Measurements from ENCODE around the gene NEUROD6.

Gene NEUROD6

DNA sequence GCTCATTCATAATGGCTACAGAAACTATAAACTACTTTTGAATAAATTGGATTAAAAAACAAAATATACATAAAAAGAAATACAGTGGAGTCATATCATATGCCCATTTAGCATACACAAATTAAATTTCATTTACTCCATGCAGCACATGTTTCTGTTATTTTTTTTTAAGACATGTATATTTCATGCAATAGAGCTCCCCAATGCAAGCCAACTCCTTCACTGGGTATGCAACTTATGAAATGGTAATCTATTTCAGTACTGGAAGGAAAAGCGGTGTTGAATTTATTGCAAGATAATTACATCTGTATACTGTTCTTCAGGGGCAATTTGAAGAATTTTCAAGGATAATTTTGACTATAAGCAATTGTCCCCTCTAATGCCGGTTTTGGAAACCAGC, 49.9 kb downstream of the NEUROD6 start:
- Histone ChIP-seq H3K36me3 (ENCODE audit: control insufficient read depth in 4 of 4, insufficient read depth in 4 of 4, low read length in 3 of 4) (no peaks in the 10 kb centered on the region), H3K27me3 (replicated peaks in 2 of 5; ENCODE audit: control insufficient read depth in 4 of 5, insufficient read depth in 5 of 5, low read length in 4 of 5) (peaks cover 0 to 5% (median 0%) of the 10 kb centered on the region in 5 experiments), H3K9me3 (ENCODE audit: control extremely low read depth in 1 of 5, control insufficient read depth in 4 of 5, insufficient read depth in 2 of 5, low read depth in 1 of 5, low read length in 4 of 5) (no peaks in the 10 kb centered on the region), H3K4me1 (ENCODE audit: control extremely low read depth in 1 of 4, control insufficient read depth in 4 of 4, insufficient read depth in 4 of 4, low read length in 3 of 4) (no peaks in the 10 kb centered on the region), H3K27ac (ENCODE audit: insufficient read depth in 1 of 2, low read depth in 1 of 2, low read length in 2 of 2, poor library complexity in 1 of 2, severe bottlenecking in 2 of 2) (no peak overlapping the region), H3K4me3 (ENCODE audit: control insufficient read depth in 1 of 7, extremely low read depth in 1 of 7, insufficient read depth in 4 of 7, low read depth in 2 of 7, low read length in 6 of 7) (no peak overlapping the region)
- DNase-seq = no peak
- ChIA-PET POLR2A (no interaction called here), CTCF (no interaction called here)
- WGBS (ENCODE audit: insufficient coverage) = 100% methylated on average over 2 of the region's 2 CpGs

All from common myeloid progenitor, CD34-positive (primary cell).